GDM1 (cell line): Measurements from ENCODE around the gene SYNE1.
"Not testable (repeated sequence)": the region's sequence is repeated elsewhere in the genome, so short reads cannot be mapped to it uniquely, and the experiment has no call there.

Experiments used
- DNase-seq: peaks from one replicate; lab custom pipeline; 2025; lab: John Stamatoyannopoulos, UW

Gene SYNE1

GRCh38 chr6:152571089-152571488, 66.1 kb downstream of the SYNE1 start:
- no peak for DNase-seq

- DNase-seq, result no peak
Measured at GRCh38 chr6:152566103-152566875, 70.9 kb downstream of the SYNE1 start.

- DNase-seq, result no peak
Measured at GRCh38 chr6:152563177-152563576, 74.0 kb downstream of the SYNE1 start.

DNA sequence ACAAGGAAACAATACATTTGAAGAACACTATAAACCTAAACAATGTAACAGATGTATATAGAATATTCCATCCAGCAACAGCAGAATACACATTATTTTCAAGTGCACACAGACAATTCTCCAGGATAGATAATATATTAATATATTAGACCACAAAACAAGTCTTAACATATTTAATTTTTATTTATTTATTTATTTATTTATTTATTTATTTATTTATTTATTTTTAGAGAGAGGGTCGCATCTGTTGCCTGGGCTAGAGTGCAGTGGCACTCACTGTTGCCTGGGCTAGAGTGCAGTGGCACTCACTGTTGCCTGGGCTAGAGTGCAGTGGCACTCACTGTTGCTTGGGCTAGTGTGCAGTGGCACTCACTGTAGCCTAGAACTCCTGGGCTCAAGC, 78.4 kb downstream of the SYNE1 start:
- not testable (repeated sequence) for DNase-seq

DNA sequence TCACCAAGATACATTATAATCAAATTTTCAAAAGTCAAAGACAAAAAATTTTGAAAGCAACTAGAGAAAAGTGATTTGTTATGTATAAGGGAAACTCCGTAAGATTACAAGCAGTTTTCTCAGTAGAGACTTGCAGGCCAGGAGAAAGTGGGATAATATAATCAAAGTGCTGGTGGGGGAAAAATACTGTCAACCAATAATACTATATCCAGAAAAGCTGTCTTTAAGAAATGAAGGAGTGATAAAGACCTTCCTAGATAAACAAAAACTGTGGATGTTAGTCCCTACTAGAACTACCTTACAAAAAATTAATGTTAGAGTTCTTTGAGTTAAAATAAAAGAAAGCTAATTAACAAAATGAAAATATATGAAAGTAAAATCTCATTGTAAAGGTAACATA, 79.7 kb downstream of the SYNE1 start:
- no peak for DNase-seq

DNA sequence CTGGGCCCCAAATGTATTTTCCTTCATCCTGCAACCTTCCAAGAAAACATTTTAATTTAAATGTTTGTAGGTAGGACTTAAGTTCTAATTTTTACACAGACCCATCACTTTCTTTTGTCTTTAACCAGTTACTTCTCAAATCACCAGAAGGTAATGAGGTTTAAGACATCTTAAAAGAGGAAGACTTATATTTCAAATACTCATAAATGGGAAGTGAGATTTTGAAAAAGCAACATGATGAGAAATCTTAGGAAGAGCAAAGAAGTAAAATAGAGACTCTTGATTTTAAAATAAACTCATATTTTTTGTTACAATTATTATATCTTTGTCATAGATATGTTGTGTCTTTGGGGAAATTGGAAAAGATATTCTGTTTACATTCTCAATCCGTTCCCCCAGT, 82.3 kb downstream of the SYNE1 start:
- DNase-seq, result no peak

- DNase-seq, result peak; percentile 24
Measured at GRCh38 chr6:152552616-152553209, 84.4 kb downstream of the SYNE1 start.

GRCh38 chr6:152543519-152543918, 93.6 kb downstream of the SYNE1 start:
- no peak for DNase-seq

DNA sequence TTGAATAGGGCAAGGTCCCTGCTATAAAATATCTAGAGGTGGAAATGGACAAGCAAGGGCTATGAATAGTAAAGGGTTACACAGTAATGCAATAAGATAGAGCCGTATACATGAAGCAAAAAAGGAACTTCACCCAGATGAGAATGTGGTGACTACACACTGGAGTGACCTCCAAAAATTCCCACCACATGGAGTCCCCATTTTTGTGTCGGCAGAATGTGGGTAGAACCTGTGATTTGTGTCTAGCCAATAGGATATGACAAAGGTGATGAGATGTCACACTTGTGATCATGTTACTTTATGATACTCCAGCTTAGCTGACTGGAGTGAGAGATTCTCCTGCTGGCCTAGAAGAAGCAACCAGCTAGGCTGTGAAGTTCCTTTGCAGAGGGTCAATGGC, 96.8 kb downstream of the SYNE1 start:
- DNase-seq, result no peak

GRCh38 chr6:152534541-152534940, 102.6 kb downstream of the SYNE1 start:
- no peak for DNase-seq

GRCh38 chr6:152532556-152533422, 104.4 kb downstream of the SYNE1 start:
- DNase-seq, result no peak

GRCh38 chr6:152531659-152532058, 105.5 kb downstream of the SYNE1 start:
- DNase-seq, result no peak

- no peak for DNase-seq
Measured at GRCh38 chr6:152529369-152529768, 107.8 kb downstream of the SYNE1 start.

GRCh38 chr6:152514120-152514519, 123.0 kb downstream of the SYNE1 start:
- not testable (repeated sequence) for DNase-seq

DNA sequence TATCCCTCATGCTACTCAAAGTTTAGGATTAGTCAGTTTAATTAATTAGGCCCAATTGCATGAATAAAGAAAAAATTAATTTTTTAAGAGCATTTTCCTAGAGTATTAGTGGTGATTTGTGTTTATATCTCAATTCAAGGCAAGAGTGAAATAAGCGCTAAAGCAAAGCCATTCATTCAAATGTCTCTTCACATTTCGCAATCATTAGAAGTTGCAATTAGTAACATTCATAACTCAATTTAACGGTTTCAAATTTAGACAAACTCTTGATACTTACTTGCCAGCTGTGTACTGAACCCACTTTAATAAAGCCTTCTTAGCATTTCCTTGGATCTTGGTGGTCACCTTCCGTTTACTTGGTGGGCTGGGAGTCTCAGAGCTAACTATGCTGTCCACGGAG, 127.2 kb downstream of the SYNE1 start:
- no peak for DNase-seq

GRCh38 chr6:152508477-152508876, 128.7 kb downstream of the SYNE1 start:
- no peak for DNase-seq

DNA sequence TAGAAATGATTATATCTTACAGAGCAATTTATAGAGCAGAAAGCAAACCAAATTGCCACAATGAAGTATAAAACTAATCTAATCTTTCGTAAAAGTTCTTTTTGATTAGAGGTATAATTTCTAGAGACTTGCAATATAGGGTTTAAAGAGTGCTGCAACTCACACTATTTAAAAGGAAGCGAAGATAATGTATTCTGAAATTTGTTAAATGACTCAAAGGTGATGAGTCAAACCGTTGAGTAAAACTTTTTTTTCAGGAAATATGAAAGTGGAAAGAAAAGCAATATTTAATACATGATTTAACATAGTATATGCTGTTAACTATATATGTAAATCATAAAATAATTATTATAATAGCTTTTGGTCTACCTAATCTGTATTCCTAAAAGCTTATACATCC, 133.6 kb downstream of the SYNE1 start:
- no peak for DNase-seq

GRCh38 chr6:152502421-152503188, 134.6 kb downstream of the SYNE1 start:
- DNase-seq, result no peak

DNA sequence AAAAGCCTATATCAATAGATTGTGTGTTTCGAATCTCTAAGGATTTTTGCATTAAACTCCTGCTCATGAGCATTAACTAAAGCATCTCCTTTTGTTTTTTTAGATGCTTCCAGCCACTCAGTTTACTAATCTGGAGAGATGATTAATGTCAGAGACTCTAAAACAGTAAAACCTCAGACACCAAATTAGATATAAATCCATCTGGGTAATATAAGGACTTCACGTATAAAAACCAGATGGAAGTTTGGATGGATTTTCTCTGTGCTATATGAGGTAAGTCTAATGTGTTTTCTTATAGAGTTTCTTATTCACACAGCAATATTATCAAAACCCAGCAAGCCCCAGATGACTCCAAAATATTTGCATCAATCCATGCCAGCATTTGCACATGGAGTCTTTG, 137.2 kb downstream of the SYNE1 start:
- DNase-seq, result no peak

- no peak for DNase-seq
Measured at GRCh38 chr6:152496731-152497130, 140.4 kb downstream of the SYNE1 start.

GRCh38 chr6:152495456-152495855, 141.7 kb downstream of the SYNE1 start:
- DNase-seq, result not testable (repeated sequence)

DNA sequence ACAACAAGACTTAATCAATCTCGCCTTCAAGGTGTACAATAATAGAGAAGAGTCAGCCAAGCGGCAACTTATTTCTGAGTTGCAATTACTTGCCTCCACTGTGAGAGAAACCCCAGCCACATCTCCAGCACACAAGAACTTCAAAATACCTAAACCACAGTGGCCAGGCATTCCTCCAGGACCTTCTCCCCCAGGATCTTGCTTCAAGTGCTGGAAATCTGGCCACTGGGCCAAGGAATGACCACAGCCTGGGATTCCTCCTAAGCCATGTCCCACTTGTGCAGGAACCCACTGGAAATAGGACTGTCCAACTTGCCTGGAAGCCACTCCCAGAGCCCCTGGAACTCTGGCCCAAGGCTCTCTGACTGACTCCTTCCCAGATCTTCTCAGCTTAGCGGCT, 144.9 kb downstream of the SYNE1 start:
- not testable (repeated sequence) for DNase-seq
